Hematopoietic multipotent progenitor cell treated with erythropoietin and hydrocortisone succinate and interleukin-3 and kit ligand, for 17 days (in vitro differentiated cells): ENCODE data around the gene SPRTN.

Experiments used
- DNase-seq: peaks from one replicate; pipeline ENCODE4 v3.0.0-alpha.2; 2015; ENCODE audit warnings: low spot score

The SPRTN gene

GRCh38 chr1:231376875-231377549 lies 38.9 kb downstream of the SPRTN start:
- no peak for DNase-seq

DNA sequence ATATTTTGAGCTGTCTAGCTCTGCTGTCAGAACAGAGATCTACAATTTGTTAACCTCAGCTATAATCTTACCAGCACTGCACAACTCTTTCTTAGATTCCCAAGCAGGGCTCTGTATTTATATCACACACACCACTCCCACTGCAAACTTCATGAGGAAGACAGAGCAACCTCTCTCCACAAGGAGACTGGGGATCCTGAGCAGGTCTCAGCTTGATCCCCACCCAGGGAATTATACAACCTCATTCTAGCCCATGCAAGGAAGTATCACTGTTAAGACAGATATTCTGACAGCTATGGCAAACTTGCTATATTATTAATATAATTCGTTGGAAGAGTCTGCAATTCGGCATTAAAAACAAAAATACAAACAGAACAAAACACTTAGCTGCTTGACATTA lies 43.6 kb downstream of the SPRTN start:
- no peak for DNase-seq

- DNase-seq, result no peak
Observed at GRCh38 chr1:231382426-231382825, 44.3 kb downstream of the SPRTN start.

- DNase-seq, result no peak
Observed at GRCh38 chr1:231383159-231383860, 45.2 kb downstream of the SPRTN start.

- DNase-seq, result no peak
Observed at GRCh38 chr1:231384696-231385415, 46.8 kb downstream of the SPRTN start.

GRCh38 chr1:231385416-231385748 lies 47.3 kb downstream of the SPRTN start:
- no peak for DNase-seq

DNA sequence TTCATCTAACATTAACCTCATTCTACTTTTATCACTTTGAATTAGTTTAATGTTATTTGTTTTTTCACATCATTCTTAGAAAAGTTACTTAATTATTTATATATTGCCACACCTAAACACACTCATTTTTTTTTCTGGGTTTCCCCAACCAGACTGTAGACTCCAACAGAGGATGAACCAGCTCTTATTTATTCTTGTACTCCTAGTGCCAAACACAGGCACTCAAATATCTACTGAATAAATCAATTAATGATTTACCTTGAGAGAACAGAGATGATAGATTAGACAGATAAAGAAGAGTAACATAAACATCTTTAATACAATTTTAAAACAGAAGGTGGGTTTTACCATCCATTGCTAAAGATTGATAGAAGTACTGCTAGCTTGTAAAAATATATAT lies 48.4 kb downstream of the SPRTN start:
- no peak for DNase-seq

DNA sequence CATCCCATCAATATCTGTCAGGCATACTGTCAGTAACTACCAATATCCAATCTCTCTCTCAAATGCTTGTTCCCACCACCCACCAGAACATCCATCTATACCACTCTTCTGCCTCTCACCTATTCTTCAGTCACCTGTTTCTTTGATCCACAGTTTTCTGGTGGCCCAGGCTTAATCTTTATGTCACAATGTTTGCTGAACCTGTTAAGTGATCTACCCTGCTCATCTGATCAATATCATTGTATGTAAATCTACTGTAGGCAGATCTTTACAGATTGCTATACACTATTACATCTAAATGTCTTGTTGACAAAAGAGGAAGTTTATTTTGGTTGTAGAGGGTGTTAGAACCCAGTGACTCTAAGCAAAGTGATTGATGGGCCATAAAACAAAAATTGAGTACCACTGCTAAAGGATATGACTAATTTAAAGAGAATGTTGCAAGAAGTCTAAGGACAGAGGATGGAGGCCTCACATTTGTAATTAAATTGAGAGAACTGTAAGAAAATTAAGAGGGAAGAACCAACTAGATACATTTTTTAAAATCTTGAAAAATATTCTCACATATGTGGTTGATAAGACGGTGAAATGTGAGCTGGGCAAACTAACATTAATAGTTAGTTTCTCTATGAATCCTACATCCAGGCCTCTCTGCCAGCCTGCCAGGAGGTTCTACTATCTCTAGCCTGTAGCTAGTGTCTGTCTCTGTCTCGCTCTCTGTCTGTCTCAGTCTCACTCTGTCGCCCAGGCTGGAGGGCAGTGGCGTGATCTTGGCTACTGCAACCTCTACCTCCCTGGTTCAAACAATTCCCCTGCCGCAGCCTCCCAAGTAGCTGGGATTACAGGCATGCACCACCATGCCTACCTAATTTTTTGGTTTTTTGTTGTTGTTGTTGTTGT lies 49.9 kb downstream of the SPRTN start:
- no peak for DNase-seq

DNA sequence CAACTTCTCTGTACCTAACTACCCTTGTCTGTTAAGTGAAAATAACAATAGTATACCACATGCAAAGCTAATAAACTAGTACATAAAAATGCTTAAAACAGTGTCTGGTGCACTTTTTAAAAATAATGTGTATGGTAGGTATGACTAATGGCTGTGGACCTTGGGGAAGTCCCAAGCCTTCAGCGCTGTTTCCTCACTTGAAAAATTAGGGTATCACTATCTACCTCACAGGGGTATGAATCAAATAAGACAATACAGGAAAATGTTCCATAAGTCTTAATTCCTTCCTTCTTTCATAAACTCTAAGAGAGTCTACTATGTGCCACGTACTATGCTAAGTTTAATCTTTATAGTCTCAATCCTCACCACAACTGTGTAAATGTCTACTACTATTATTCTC lies 52.0 kb downstream of the SPRTN start:
- no peak for DNase-seq

DNA sequence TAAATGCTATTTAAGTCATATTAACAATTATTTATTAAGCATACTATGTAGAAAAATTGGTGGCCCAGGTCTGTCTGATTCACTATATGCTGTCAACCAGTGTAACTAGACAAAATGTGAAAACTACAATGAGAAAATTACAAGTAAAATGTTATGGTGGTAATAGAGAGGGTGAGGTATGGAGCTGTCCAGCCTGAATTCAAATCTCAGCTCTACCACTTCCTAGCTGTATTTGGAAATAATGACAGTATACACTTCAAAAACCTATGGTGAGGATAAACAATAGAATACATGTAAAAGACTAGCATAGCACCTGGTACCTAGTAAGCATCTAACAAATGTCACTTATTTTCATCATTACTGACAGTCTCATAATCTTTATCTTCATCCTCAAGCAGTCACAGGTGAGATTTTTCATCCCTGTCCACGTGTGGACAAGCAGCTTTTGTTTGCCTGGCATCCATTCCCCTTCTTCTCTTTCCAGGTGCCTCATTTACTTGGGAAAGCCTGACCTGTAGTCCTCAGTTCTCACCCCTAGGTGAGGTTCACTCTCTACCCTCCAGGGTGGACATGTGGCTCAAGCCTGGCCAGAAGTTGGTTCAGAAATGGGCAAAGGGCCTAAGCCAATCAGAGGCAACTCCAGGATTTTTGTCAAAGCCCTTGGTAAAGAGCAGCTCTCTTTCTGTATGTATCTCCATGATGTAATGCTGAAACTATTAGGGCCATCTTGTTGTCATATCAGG lies 54.5 kb downstream of the SPRTN start:
- no peak for DNase-seq

DNA sequence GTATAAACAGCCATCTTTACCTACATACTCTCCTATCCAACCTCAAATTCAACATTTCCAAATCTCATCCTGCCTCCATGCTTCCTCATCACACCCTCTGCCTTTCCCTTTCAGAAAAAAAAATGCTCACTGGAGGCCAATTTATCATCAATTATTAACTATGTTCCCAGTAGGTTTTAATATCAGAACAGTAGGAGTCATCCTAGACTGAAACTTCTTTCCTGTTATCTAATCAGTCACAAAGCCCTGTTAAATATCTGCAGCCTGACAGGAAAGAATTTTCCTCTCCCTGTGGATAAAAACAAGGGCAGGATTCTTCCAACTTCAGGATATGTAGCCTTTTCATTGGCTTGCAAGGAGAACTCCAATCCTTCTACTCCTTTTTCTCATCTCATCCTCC lies 55.6 kb downstream of the SPRTN start:
- no peak for DNase-seq

DNA sequence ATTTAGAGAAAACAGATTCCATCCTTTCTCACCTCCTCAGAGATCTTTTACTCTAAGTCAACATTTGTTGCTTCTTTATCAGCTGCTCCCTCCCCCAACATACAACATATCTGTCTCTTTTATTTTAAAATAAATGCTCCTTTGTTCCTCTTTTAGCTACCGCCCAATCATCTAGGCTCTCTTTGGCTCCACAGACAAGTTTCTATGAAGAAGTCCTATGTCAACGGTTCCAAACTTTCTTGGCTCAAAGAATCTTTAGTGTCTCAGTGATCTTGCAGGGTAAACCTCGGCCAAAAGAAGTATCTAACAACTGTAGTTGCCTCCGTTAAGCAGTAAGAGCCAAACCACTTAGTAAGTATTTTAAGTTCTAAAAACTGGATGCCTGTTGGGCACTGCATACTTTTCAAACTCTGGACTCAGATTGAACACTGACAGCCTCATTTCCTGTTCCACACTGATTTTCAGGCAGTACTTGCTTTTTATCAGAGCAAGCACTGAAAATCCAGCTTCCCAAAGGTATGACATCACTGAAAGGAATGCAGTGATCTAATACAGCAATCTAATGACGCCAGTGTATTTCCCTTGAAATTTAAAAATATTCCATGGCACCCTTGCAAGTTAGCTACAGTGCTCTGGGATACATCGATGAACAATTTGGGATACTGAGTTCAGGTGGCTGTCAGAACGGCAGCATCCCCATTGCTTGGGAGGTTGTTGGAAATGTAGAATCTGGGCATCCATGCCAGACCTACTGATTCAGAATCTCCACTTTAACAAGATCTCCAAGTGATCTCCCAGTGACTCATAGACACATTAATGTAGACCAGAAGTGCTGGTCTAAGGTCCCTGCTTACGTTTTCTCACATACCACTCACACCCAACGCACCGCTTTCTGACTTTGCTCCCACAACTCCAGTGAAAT lies 57.2 kb downstream of the SPRTN start:
- DNase-seq, result no peak

GRCh38 chr1:231395998-231396390 lies 57.9 kb downstream of the SPRTN start:
- no peak for DNase-seq

- DNase-seq, result no peak
Observed at GRCh38 chr1:231396643-231397042, 58.5 kb downstream of the SPRTN start.

DNA sequence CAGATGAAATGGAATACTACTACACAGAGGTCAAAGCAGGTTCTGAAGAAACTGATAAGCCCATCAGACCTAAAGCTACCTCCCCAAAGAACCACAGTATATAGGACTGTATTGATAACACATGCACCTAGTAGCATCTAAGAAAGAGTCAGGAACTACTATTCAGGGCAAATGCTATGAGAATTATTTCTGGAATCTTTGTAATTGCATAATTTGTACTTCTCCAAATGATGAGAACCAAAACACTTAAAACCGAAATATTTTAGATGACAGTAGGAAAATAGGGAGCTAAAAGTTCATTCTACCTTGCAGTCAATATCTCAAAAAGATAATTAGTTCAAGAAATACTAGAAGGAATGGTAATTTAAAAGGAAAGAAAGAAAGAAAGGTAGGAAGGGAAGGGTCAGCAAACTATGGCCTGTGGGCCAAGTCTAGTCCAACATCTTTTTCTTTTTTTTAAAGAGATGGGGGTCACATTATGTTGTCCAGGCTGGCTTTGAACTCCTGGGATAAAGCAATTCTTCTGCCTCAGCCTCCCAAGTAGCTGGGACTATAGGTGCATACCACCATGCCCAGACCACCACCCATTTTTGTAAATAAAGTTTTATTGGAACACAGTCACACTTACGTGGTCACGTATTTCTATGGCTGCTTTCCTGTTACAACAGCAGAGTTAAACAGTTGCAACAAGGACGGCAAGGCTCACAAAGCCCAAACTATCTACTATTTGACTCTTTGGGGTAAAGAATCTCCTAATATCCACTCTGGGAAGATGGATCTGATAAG lies 60.0 kb downstream of the SPRTN start:
- no peak for DNase-seq

DNA sequence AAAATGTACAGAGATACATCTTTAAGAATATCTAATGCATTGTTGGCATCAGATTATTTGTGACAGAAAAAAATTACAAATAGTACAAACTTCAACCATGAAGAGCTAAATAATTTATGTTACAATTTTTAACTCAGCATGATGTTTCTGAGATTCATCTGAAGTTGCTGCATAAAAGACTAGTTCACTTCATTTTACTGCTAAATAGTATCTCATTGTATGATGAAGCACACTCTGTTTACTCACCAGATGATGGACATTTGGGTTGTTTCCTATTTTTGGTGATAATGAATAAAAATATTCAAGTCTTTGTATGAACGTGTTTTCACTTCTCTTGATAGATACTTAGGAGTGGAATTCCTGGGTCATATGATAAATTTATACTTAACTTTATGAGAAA lies 63.4 kb downstream of the SPRTN start:
- no peak for DNase-seq

- no peak for DNase-seq
Observed at GRCh38 chr1:231404318-231404717, 66.2 kb downstream of the SPRTN start.
